Measurements from ENCODE around the gene HMGXB3.

The HMGXB3 gene

DNA sequence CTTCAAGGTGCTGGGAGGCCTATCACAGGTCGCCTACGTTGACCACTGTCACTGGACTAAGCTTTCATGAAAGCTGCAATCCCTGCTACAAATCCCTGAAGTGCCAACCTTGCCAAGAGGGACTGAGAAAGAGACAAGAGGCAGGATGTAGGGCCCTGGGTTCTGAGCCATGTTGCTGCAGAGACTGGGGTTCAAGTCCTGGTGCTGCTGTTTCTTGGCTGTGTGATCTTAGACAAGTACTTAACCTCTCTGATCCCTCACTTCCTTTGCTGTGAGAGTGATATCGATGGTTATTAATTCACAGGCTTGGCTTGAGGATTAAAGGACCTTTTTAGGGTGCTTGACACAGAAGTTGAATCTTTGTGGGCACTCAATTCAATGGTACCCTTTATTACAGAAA, 70.3 kb downstream of the HMGXB3 start:
- no peak for DNase-seq (ENCODE audit: low read depth)
- TF ChIP-seq, protein P1, sequence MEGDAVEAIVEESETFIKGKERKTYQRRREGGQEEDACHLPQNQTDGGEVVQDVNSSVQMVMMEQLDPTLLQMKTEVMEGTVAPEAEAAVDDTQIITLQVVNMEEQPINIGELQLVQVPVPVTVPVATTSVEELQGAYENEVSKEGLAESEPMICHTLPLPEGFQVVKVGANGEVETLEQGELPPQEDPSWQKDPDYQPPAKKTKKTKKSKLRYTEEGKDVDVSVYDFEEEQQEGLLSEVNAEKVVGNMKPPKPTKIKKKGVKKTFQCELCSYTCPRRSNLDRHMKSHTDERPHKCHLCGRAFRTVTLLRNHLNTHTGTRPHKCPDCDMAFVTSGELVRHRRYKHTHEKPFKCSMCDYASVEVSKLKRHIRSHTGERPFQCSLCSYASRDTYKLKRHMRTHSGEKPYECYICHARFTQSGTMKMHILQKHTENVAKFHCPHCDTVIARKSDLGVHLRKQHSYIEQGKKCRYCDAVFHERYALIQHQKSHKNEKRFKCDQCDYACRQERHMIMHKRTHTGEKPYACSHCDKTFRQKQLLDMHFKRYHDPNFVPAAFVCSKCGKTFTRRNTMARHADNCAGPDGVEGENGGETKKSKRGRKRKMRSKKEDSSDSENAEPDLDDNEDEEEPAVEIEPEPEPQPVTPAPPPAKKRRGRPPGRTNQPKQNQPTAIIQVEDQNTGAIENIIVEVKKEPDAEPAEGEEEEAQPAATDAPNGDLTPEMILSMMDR (IDR thresholded peaks at IDR 0.05; ENCODE audit: control insufficient read depth, extremely low read depth, insufficient read depth): no peak
- H3K4me3 ChIP-seq (ENCODE audit: low read depth, low read length): no peak overlapping the region

DNA sequence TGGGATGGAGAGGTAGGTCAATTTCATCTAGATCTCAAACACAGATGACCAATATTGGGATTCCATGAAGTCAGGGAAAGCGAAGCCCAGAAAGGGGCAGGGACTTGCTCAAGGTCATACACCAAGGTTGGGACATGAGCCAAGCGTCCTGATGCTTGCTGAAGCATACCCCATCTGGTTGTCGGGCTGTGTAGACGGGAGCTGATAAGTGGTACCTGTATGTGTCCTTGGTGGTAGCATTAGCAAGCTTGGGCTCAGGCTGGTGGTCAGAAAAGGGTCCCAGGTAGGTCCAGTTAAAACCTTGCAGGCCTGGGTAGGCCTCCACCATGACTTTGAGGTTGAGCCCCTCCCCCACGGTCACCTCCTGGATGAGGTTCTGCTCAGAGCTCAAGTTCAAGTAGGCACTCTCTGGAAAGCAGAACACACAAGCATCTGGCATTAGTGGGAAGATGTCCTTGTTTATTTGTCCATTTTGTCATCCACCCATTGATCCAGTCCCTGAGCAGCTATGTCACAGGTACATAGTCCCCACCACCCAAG, 72.6 kb downstream of the HMGXB3 start:
- H3K4me3 ChIP-seq (ENCODE audit: low read depth, low read length): no peak overlapping the region
- DNase-seq (ENCODE audit: low read depth): no peak
- TF ChIP-seq, protein P1 (IDR thresholded peaks at IDR 0.05; ENCODE audit: control insufficient read depth, extremely low read depth, insufficient read depth): no peak

DNA sequence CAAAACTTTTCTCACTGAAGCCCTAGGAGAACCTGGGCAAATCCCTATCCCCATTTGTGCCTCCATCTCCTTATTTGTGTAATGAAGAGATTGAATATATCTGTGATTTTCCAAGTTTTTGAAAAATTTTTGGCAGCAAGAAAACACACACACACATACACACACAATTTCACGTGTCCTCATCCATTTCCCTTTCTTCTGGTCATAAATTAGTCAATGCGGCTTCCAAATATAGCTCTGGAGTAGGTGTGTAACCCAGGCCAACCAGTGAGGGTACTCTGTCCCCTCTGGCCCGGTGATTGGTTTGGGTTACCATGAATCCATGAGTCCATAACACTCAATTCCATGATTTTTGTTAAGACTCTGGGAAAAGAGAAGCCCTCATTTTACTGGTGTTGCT, 73.1 kb downstream of the HMGXB3 start:
- DNase-seq (ENCODE audit: low read depth): no peak
- no peak overlapping the region for H3K4me3 ChIP-seq (ENCODE audit: low read depth, low read length)
- TF ChIP-seq, protein P1 (IDR thresholded peaks at IDR 0.05; ENCODE audit: control insufficient read depth, extremely low read depth, insufficient read depth): no peak

DNA sequence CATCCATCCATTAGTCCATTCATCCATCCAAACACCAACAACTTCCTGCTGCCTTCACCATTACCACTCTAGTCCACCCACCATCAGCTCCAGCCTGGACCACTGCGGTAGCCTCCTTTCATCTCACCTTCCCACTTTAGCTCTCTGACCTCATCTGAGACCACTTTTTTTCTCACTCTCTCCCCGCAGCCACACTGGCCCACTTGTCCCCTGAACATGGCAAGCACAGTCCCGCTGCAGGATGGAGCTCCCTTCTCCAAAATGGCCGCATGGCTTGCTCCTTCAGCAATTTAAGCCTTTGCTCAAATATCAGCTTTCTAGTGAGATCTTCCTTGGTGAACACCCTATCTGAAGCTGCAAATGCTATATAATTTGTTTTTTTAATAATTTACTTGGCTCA, 74.7 kb downstream of the HMGXB3 start:
- no peak for DNase-seq (ENCODE audit: low read depth)
- TF ChIP-seq, protein P1 (IDR thresholded peaks at IDR 0.05; ENCODE audit: control insufficient read depth, extremely low read depth, insufficient read depth): no peak
- H3K4me3 ChIP-seq (ENCODE audit: low read depth, low read length): no peak overlapping the region

DNA sequence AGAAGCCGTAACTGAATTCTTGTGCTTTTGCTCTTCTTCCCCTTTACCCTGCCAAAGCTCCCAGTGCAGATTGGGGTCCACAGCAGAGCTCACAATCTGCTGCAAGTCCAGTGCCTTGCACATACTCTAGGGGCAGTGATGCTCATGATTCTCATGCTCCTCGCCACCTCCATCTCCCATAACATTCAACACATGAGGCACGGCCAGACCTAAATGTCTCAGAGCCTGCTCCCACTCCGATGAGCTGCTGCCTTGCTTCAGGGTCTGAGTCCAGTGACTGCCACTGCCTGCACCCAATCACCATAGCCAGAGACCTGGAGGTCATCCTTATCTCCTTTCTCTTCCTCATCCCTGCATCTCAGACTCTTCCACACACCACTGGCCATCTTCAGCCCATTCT, 75.3 kb downstream of the HMGXB3 start:
- no peak for DNase-seq (ENCODE audit: low read depth)
- TF ChIP-seq, protein P1 (IDR thresholded peaks at IDR 0.05; ENCODE audit: control insufficient read depth, extremely low read depth, insufficient read depth): no peak
- no peak overlapping the region for H3K4me3 ChIP-seq (ENCODE audit: low read depth, low read length)

DNA sequence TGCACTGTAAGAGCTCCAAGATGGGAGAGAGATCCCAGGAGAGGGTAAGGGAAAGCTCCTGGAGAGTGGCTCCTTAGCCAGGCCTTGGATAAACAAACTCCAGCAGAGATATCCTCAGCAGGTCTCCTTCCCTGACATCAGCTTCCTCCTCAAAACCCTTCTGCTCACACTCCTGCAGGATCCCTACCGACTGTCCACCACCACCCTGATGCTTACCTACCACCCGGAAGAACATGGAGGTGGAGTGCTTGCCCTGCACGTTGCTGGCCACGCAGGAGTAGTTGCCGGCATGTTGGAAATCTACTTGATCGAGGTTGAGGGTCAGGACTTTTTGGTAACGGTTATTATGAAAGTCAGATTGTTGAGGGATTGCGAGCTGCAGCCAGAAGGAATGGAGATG, 76.5 kb downstream of the HMGXB3 start:
- no peak overlapping the region for H3K4me3 ChIP-seq (ENCODE audit: low read depth, low read length)
- no peak for DNase-seq (ENCODE audit: low read depth)
- TF ChIP-seq, protein P1 (IDR thresholded peaks at IDR 0.05; ENCODE audit: control insufficient read depth, extremely low read depth, insufficient read depth): no peak
